ENCODE data around the gene UBE4B. TPM values are rescaled to one million over a fixed set of nuclear protein-coding genes. Genes with fewer than 3 reads are reported as not detected.

UBE4B gene
- total RNA-seq, 1 experiment from 2014 or later: 27.2 TPM

DNA sequence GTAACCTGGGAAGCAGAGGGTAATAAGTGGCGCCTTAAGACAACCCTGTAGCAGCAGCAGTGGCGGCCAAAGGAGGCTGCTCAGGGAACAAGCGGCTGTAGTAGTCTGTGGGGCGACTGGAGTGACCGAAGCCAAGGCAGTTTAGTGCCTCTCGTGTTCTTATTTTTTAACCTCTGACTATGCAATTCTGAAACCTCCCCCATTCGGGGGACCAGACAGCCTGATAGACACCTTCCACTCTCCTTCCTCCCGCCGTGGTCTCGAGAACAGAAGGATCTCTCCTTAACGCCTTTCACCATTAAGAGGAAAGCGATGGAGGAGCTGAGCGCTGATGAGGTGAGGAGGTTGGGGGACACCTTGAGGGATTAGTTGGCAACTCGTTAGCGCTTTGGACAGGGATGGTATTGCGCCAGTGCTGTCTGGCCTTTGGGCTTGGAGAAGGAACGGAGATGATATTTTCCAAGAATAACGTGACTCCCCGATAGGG, 644 bp downstream of the UBE4B start:
- DNase-seq (ENCODE audit: low read depth): peak; percentile 73

GRCh38 chr1:10042746-10043145, 10.0 kb downstream of the UBE4B start:
- DNase-seq (ENCODE audit: low read depth): no peak

- no peak for DNase-seq (ENCODE audit: low read depth)
These were observed 13.0 kb downstream of the UBE4B start for GRCh38 chr1:10045480-10046355.

GRCh38 chr1:10046356-10047085, 13.8 kb downstream of the UBE4B start:
- no peak for DNase-seq (ENCODE audit: low read depth)

GRCh38 chr1:10048601-10049000, 15.8 kb downstream of the UBE4B start:
- DNase-seq (ENCODE audit: low read depth): no peak

DNA sequence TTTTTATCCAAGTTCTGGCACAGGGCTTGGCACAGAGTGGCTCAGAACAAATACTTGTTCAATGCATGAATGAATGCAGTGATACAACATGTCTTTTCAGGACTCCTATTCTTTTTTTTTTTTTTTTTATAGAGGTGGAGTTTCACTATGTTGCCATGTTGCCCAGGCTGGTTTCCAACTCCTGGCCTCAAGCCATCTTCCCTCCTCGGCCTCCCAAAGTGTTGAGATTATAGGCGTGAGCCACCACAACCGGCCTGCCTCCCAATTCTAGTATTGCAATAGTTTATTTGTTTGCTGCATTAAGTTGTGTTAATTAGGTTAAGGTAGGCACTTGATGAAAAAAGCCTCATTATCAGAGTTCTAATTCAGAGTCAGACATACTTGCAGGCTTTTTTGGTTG, 17.9 kb downstream of the UBE4B start:
- DNase-seq (ENCODE audit: low read depth): no peak

DNA sequence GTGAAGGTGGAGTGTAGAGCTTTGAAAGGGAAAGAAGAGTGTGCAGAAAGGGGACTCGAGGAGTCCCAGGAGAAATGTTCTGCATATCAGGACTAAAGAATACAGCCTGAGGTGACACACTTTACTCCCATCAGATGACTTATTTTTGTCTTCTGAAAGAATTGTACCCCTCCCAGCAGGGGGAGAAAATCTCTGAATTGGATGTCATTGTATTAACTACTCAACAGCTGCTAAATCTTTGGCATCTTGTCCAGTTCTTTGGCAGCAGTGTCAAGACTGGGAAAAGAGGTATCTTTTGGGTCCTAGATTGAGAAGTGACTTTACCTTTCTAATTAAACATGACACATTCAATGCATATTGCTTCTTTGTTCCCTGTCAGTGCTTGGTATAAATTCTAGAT, 18.9 kb downstream of the UBE4B start:
- no peak for DNase-seq (ENCODE audit: low read depth)

DNA sequence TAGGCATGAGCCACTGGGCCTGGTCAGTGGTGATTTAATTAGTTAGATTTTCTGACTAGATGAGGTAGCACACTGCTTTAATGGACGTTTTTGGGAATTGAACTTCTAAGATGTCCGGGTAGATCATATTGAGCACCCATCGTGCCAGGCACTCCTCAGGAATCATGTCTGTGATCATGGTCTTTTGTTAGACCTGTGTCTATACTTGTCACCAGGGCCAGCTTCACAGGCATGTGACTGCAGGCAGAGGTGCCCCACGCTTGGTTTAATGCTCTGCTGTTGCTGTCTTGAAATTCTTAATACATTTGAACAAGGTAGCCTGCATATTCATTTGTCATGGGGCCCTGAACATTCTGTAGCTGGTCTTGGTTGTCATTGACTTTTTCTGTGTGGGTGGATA, 19.6 kb downstream of the UBE4B start:
- DNase-seq (ENCODE audit: low read depth): no peak

DNA sequence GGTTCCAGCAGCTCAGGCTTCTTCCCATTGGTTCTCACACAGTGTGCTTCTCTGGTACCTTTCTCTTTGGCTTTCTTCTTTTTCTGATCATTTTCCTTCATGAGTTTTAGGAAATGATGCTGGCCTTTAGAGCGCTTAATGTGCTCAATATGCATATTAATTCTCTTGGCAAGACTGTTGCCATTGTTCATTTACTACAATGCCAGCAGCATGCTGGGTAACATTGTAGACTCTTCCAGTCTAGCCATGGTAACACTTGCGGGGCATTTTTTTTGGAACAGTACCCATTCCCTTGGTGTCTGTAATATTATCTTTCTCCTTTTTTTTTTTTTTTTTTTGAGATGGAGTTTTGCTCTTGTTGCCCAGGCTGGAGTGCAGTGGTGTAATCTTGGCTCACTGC, 21.7 kb downstream of the UBE4B start:
- no peak for DNase-seq (ENCODE audit: low read depth)

GRCh38 chr1:10056599-10056987, 23.8 kb downstream of the UBE4B start:
- DNase-seq (ENCODE audit: low read depth): no peak

DNA sequence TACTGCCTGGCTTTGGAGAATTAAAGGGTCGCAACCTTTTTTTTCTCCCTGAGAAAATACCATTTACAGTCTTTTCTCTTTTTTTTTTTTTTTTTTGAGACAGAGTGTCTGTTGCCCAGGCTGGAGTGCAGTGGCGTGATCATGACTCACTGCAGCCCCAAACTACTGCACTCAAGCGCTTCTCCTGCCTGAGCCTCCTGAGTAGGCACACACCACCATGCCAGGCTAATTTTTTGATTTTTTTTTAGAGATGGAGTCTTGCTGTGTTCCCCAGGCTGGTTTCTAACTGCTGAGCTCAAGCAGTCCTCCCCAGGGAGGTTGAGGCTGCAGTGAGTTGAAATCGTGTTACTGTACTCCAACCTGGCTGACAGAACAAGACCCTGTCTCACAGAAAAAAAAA, 24.6 kb downstream of the UBE4B start:
- DNase-seq (ENCODE audit: low read depth): peak; percentile 71

DNA sequence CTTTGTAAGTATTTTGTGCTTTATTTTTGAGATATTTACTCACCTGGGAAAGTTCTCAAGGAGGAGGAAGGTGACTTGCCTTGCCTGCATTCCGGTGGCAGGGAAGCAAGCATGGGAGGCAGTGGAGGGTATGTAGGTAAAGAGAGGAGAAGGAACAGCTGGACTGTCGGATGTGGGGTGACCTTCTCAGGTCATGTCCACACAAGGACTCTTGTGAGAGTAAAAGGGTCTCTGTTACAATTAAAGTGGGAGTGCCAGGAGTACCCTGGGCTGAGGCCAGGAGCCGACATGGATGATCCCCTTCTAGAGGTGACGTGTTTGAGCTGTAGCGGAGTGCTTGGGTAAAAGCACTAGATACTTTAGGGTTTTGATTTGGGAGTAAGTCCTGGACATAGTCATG, 25.0 kb downstream of the UBE4B start:
- DNase-seq (ENCODE audit: low read depth): no peak

DNA sequence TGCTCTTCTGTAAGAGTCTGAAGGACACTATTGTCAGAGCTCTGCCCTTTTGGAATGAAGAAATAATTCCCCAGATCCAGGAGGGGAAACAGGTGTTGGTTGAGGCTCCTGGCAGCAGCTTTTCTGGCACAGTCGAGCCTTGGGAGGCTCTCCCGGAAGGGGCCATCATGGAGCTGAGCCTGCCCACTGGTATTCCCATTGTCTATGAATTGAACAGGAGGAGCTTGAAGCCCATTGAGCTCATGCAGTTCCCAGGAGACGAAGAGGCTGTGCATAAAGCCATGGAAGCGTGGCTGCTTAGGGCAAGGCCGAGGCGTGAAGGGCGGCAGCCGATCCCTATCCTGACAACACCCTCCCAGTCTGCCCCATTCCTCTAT, 26.6 kb downstream of the UBE4B start:
- DNase-seq (ENCODE audit: low read depth): no peak

- no peak for DNase-seq (ENCODE audit: low read depth)
These were observed 27.7 kb downstream of the UBE4B start for GRCh38 chr1:10060311-10061100.

DNA sequence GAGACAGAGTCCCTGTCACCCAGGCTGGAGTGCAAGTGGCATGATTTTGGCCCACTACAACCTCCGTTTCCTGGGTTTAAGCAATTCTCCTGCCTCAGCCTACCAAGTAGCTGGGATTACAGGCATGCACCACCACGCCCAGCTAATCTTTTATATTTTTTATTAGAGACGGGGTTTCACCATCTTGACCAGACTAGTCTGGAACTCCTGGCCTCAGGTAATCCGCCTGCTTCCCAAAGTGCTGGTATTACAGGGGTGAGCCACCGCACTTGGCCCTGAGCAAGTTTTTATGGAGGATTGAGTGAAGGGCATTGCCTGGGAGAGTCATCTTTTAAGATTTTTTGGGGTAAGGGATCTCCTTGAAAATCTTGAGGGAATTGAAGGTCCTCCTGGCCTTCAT, 28.5 kb downstream of the UBE4B start:
- no peak for DNase-seq (ENCODE audit: low read depth)

DNA sequence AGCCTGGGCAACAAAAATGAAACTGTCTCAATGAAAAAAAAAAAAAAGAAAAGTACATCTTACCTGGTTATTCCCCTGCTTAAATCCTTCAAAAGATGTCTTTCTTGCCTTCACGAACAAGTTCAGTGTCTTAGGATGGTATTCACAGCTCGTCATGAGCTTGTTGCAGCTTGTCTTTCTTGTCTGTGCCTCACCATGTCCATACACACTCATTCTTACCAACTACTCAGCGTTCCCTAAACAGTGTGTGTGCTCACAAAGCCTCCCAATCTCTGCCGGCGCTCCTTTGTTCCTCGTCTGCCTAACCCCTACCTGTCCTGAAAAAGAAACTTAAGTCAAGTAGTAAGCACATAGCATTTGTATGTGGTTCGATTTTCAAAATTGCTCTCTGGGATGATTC, 31.1 kb downstream of the UBE4B start:
- no peak for DNase-seq (ENCODE audit: low read depth)

GRCh38 chr1:10064416-10065343, 31.9 kb downstream of the UBE4B start:
- no peak for DNase-seq (ENCODE audit: low read depth)

- DNase-seq (ENCODE audit: low read depth): no peak
These were observed 32.6 kb downstream of the UBE4B start for GRCh38 chr1:10065344-10065685.

GRCh38 chr1:10065760-10066159, 33.0 kb downstream of the UBE4B start:
- no peak for DNase-seq (ENCODE audit: low read depth)

DNA sequence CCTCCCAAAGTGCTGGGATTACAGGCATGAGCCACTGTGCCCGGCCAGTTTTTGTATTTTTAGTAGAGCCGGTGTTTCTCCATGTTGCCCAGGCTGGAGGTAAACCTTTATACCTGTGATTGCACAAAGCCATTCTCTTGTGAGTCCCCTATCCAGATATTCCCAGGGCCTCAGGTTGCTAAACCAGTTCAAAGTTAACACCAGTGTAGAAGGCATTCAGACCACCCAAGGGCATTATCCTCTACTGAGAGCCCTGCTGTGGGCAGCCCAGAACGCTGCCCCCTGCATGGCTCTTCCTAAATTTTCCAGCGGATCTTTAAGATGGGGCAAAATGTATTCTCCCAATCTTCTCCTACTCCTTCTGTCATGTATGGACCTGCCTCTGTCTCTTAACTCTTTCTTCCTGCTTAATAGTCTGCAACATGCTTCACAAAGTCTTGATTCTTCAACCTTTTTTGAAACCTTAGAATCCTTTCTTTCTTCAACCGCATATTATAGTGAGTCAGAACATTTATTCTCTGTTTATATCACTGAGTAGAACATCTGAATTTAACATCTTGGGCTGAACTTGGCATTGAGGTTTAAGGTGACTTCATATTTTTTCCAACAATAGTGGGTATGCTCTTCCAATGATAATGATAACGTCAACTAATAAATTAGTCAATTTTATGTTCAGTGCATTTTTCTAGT, 36.0 kb downstream of the UBE4B start:
- peak; percentile 69 for DNase-seq (ENCODE audit: low read depth)

DNA sequence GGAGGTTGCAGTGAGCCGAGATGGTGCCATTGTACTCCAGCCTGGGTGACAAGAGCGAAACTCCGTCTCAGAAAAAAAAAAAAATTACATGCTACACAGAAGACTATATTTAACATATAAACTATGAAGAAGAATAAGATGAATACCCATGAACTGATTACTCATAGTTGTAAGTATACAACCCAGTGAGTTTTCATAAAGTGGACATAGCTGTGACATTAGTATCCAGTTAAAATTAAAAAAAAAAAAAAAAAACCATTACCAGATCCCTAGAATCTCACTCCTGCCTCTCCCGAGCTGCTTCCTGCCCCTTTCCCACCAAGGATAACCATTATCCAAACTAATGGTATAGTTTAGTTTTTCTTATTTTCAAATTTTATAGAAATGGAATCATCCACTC, 37.4 kb downstream of the UBE4B start:
- no peak for DNase-seq (ENCODE audit: low read depth)
